GM12878 (cell line): ENCODE measurements around the gene TTLL7. TPM values are rescaled to one million over a fixed set of nuclear protein-coding genes. Genes with fewer than 3 reads are reported as not detected.

Source experiments
- ATAC-seq: fragments of 200-7000 bp; cut with Tn5 transposase; 3 replicates; pipeline ENCODE4 v1.9.1; 2020; ENCODE audit warnings: mild to moderate bottlenecking, moderate library complexity
- BruUV-seq: library from RNA; stranded (reverse); fragments of 400-500 nt; replicated peaks from 2 replicates; lab custom pipeline; 2021; lab: Mats Ljungman, UMichigan
- CTCF ChIA-PET: fragments of 300-600 bp; sonication (Branson Sonifier 250); formaldehyde crosslinking; extraction: SDS; loops from one replicate; lab custom pipeline; 2021; ENCODE audit warnings: inconsistent platforms; lab: Yijun Ruan, JAX
- POLR2A ChIA-PET: fragments of 350-600 bp; formaldehyde crosslinking; extraction: SDS; loops from one replicate; lab custom pipeline; 2021; ENCODE audit warnings: inconsistent platforms; lab: Charles Lee
- RAD21 ChIA-PET: fragments of 300-600 bp; sonication (Branson Sonifier 250); formaldehyde crosslinking; loops from one replicate; lab custom pipeline; 2023; ENCODE audit warnings: antibody characterized with exemption; ENCODE audit not compliant: unreplicated experiment; lab: Charles Lee
- SMC1A ChIA-PET: fragments of 300-600 bp; sonication (Branson Sonifier 250); formaldehyde crosslinking; loops from one replicate; lab custom pipeline; 2023; ENCODE audit not compliant: unreplicated experiment, uncharacterized antibody; lab: Charles Lee
- DNase-seq: peaks from one replicate; pipeline ENCODE4 v3.0.0-alpha.2; 2011; ENCODE audit warnings: low read depth, low spot score
- FAIRE-seq: peaks from 3 replicates; lab custom pipeline; 2011; peaks lifted over from hg19 to GRCh38; lab: Jason Lieb, UNC
- H2AFZ ChIP-seq: 2 replicates; pipeline ENCODE4 v1.6.0; 2011; ENCODE audit warnings: low read depth, low read length, control low read depth; ENCODE audit not compliant: control insufficient read depth
- H3K27ac ChIP-seq: 2 replicates; pipeline ENCODE4 v1.5.1; 2011; ENCODE audit warnings: control low read depth; ENCODE audit not compliant: control insufficient read depth, insufficient read depth
- H3K27me3 ChIP-seq, 2 experiments: replicated peaks in 1 of 2; 2 replicates each; pipeline versions ENCODE4 v1.6.0 to v1.6.1; 2011; ENCODE audit warnings: low read length in 1 of 2; ENCODE audit not compliant: control insufficient read depth in 2 of 2, insufficient read depth in 2 of 2
- H3K36me3 ChIP-seq, 2 experiments: 2 replicates each; pipeline ENCODE4 v1.5.1; 2011; ENCODE audit warnings: low read length in 1 of 2; ENCODE audit not compliant: control insufficient read depth in 2 of 2, insufficient read depth in 2 of 2
- H3K4me1 ChIP-seq: 2 replicates; pipeline ENCODE4 v1.6.1; 2011; ENCODE audit warnings: mild to moderate bottlenecking, low read length, moderate library complexity, mixed read lengths; ENCODE audit not compliant: control insufficient read depth, insufficient read depth
- H3K4me2 ChIP-seq: 2 replicates; pipeline ENCODE4 v1.6.0; 2011; ENCODE audit warnings: control low read depth; ENCODE audit not compliant: control insufficient read depth, insufficient read depth
- H3K4me3 ChIP-seq: fragments of 200-600 bp; sonication (generic); 2 replicates; pipeline ENCODE4 v1.5.1; 2016
- H3K79me2 ChIP-seq: 2 replicates; pipeline ENCODE4 v1.6.0; 2011; ENCODE audit warnings: low read length; ENCODE audit not compliant: control insufficient read depth, insufficient read depth
- H3K9ac ChIP-seq: 2 replicates; pipeline ENCODE4 v1.8.0; 2011; ENCODE audit warnings: low read length, control low read depth, mixed read lengths; ENCODE audit not compliant: control insufficient read depth, insufficient read depth
- H3K9me3 ChIP-seq: replicated peaks from 3 replicates; pipeline ENCODE4 v1.5.1; 2011; ENCODE audit warnings: mild to moderate bottlenecking, low read length; ENCODE audit not compliant: control insufficient read depth, insufficient read depth
- H4K20me1 ChIP-seq: 2 replicates; pipeline ENCODE4 v1.6.0; 2011; ENCODE audit not compliant: control insufficient read depth, insufficient read depth
- CBFB ChIP-seq: IDR thresholded peaks from 2 replicates; pipeline ENCODE4 v1.6.1; 2016; ENCODE audit warnings: antibody characterized with exemption, low read depth
- IKZF2 ChIP-seq, 2 experiments: fragments of 450-650 bp; IDR thresholded peaks; 2 replicates each; pipeline ENCODE4 v1.6.1; 2017; ENCODE audit warnings: mild to moderate bottlenecking in 2 of 2, moderate library complexity in 2 of 2
- NBN ChIP-seq: fragments of 450-650 bp; IDR thresholded peaks from 2 replicates; pipeline ENCODE4 v1.6.1; 2016
- NFIC ChIP-seq: IDR thresholded peaks from 2 replicates; pipeline ENCODE4 v1.6.1; 2012; ENCODE audit warnings: low read depth, mild to moderate bottlenecking, inconsistent platforms, low read length, moderate library complexity
- PML ChIP-seq: IDR thresholded peaks from 2 replicates; pipeline ENCODE4 v1.6.1; 2012; ENCODE audit warnings: low read length, inconsistent platforms
- RB1 ChIP-seq: fragments of 450-650 bp; formaldehyde crosslinking; IDR thresholded peaks from 2 replicates; pipeline ENCODE4 v1.6.1; 2017; ENCODE audit warnings: mild to moderate bottlenecking, borderline replicate concordance
- SUZ12 ChIP-seq: fragments of 200-600 bp; sonication (generic); IDR thresholded peaks from one replicate; pipeline ENCODE4 v1.6.1; 2018; ENCODE audit warnings: antibody characterized with exemption, mild to moderate bottlenecking; ENCODE audit not compliant: unreplicated experiment
- USF1 ChIP-seq: IDR thresholded peaks from 2 replicates; pipeline ENCODE4 v1.6.1; 2011; ENCODE audit warnings: borderline replicate concordance, low read depth, mild to moderate bottlenecking, moderate library complexity, mixed read lengths, low read length; ENCODE audit not compliant: insufficient read depth; ENCODE audit errors: extremely low read length
- YBX1 ChIP-seq: fragments of 450-650 bp; IDR thresholded peaks from 2 replicates; pipeline ENCODE4 v1.6.1; 2016; ENCODE audit warnings: antibody characterized with exemption
- ZNF384 ChIP-seq: IDR thresholded peaks from 2 replicates; pipeline ENCODE4 v1.6.1; 2012; ENCODE audit warnings: low read depth, mild to moderate bottlenecking, low read length, improper control_type of control experiment, borderline replicate concordance
- ZNF622 ChIP-seq: fragments of 450-650 bp; IDR thresholded peaks from 2 replicates; pipeline ENCODE4 v1.6.1; 2017; ENCODE audit warnings: mild to moderate bottlenecking, inconsistent platforms
- WGBS: methylation state at CpG from one replicate; pipeline ENCODE4 v1.1.6; 2016; ENCODE audit warnings: low lambda C conversion rate; ENCODE audit not compliant: insufficient replicate concordance, insufficient coverage; ENCODE audit errors: missing lambda C conversion rate; 5-methylcytosine and 5-hydroxymethylcytosine counted together
- in situ Hi-C: fragments of 300-500 bp; cut with MboI; formaldehyde crosslinking; loops from 9 replicates; pipeline ENCODE4 v1.14.3; 2018; ENCODE audit warnings: mixed read lengths
- intact Hi-C: fragments of 100-400 bp; cut with micrococcal nuclease; formaldehyde crosslinking; loops from one replicate; pipeline ENCODE4 v1.14.2; 2022; ENCODE audit not compliant: unreplicated experiment
- polyA plus RNA-seq, 11 experiments: library from polyadenylated mRNA; depleted of rRNA in 4 of 11; unstranded in 6 of 11; stranded (reverse) in 5 of 11; fragments of >200 nt; fragmentation: Nextera tagmentation in 4 of 11; fragmentation: Illumina TruSeq in 1 of 11; extraction: Ambion mirVana in 4 of 11; extraction: Trizol in 1 of 11; gene quantifications; 1 replicate in 1 of 11; 2 replicates in 10 of 11; pipeline versions ENCODE4 v1.2.1 to v1.2.3, GENCODE V29; 2011 to 2016; ENCODE audit warnings: inconsistent platforms in 2 of 11, missing spikeins in 2 of 11, low read depth in 1 of 11
- total RNA-seq, 4 experiments: library from RNA; depleted of rRNA in 3 of 4; stranded (reverse); fragments of >200 nt in 3 of 4; fragmentation: Illumina TruSeq in 1 of 4; extraction: Trizol in 1 of 4; gene quantifications; 2 replicates each; pipeline versions ENCODE4 v1.2.1 to v1.2.3, GENCODE V29; 2013 to 2021
- TF ChIP-seq, protein P1 (sequence below), 3 experiments: IDR thresholded peaks in 2 of 3; conservative IDR thresholded peaks in 1 of 3; 2 replicates each; pipeline ENCODE4 v1.5.1; 2011; ENCODE audit warnings: low read depth in 3 of 3, low read length in 3 of 3, mild to moderate bottlenecking in 3 of 3, control low read depth in 2 of 3, moderate library complexity in 2 of 3, inconsistent platforms in 1 of 3, mixed read lengths in 1 of 3; ENCODE audit not compliant: control insufficient read depth in 2 of 3, insufficient read depth in 1 of 3; ENCODE audit errors: extremely low read depth in 1 of 3

TTLL7 gene
- total and polyA plus RNA-seq, 10 of the 15 experiments (the other 5 are each of a cell fraction or from before 2014, with no cell fraction given): 0.03 to 1.4 (median 0.61) TPM

GRCh38 chr1:83832194-83832593 lies 166.7 kb downstream of the TTLL7 start:
- CTCF ChIA-PET: no interaction called here
- H3K27me3 ChIP-seq: no peaks in the 10 kb centered on the region
- no peaks in the 10 kb centered on the region for H3K36me3 ChIP-seq
- no peaks in the 10 kb centered on the region for H4K20me1 ChIP-seq
- H3K27ac ChIP-seq: no peak overlapping the region
- no peaks in the 10 kb centered on the region for H3K9me3 ChIP-seq
- TF ChIP-seq SUZ12: no peak
- no peak for TF ChIP-seq ZNF384
- TF ChIP-seq, protein P1, sequence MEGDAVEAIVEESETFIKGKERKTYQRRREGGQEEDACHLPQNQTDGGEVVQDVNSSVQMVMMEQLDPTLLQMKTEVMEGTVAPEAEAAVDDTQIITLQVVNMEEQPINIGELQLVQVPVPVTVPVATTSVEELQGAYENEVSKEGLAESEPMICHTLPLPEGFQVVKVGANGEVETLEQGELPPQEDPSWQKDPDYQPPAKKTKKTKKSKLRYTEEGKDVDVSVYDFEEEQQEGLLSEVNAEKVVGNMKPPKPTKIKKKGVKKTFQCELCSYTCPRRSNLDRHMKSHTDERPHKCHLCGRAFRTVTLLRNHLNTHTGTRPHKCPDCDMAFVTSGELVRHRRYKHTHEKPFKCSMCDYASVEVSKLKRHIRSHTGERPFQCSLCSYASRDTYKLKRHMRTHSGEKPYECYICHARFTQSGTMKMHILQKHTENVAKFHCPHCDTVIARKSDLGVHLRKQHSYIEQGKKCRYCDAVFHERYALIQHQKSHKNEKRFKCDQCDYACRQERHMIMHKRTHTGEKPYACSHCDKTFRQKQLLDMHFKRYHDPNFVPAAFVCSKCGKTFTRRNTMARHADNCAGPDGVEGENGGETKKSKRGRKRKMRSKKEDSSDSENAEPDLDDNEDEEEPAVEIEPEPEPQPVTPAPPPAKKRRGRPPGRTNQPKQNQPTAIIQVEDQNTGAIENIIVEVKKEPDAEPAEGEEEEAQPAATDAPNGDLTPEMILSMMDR (IDR thresholded peaks at IDR 0.05 in 2 of 3, conservative IDR thresholded peaks at IDR 0.05 in 1 of 3; ENCODE audit: control insufficient read depth in 2 of 3, extremely low read depth in 1 of 3, insufficient read depth in 1 of 3, low read depth in 3 of 3, low read length in 3 of 3): no peak
- no peak for TF ChIP-seq RB1
- TF ChIP-seq USF1: no peak
- no peak for TF ChIP-seq IKZF2 (IDR thresholded peaks at IDR 0.05)
- TF ChIP-seq ZNF622: no peak
- TF ChIP-seq PML: no peak
- no peak for TF ChIP-seq YBX1
- no peak for TF ChIP-seq CBFB
- no peak for TF ChIP-seq NBN
- TF ChIP-seq NFIC: no peak
- RAD21 ChIA-PET: no interaction called here
- FAIRE-seq (no peak), ATAC-seq (no peak), DNase-seq (no peak)
- no peaks in the 10 kb centered on the region for H3K79me2 ChIP-seq
- POLR2A ChIA-PET: no interaction called here
- WGBS: no CpG with 5 or more reads among the region's 1 CpG
- no TSS peak for BruUV-seq
- in situ Hi-C loops (no loop called here), intact Hi-C loops (no loop called here)
- no peak overlapping the region for H3K4me3 ChIP-seq
- H3K9ac ChIP-seq: no peak overlapping the region
- no peaks in the 10 kb centered on the region for H3K4me1 ChIP-seq
- H2AFZ ChIP-seq: no peak overlapping the region
- no peak overlapping the region for H3K4me2 ChIP-seq
- SMC1A ChIA-PET: no interaction called here
